Heart left ventricle (tissue), 16 donors: Measurements from ENCODE around the gene SFTPD. TPM values are rescaled to one million over a fixed set of nuclear protein-coding genes. Genes with fewer than 3 reads are reported as not detected.

ENCODE experiments used
- ATAC-seq, 4 donors: fragments of 200-7000 bp; cut with Tn5 transposase; one replicate each; pipeline ENCODE4 v1.9.1; 2020 to 2022; ENCODE audit warnings: moderate library complexity in 4 of 4, mild to moderate bottlenecking in 3 of 4, moderate number of reproducible peaks in 1 of 4
- DNase-seq, 5 donors: peaks; one replicate each; pipeline ENCODE4 v3.0.0-alpha.2; 2020
- H3K27ac ChIP-seq, 12 donors: fragments of 200-600 bp; sonication (generic) in 4 of 12; one replicate each; pipeline versions ENCODE4 v1.5.0 to v1.8.0; 2016 to 2022; ENCODE audit warnings: mild to moderate bottlenecking in 2 of 12
- H3K27me3 ChIP-seq, 9 donors: fragments of 200-600 bp; sonication (generic) in 2 of 9; one replicate each; pipeline versions ENCODE4 v1.5.1 to v1.8.0; 2016 to 2022; ENCODE audit warnings: mild to moderate bottlenecking in 3 of 9
- H3K36me3 ChIP-seq, 9 donors: fragments of 200-600 bp; sonication (generic) in 2 of 9; one replicate each; pipeline versions ENCODE4 v1.5.0 to v1.8.0; 2018 to 2022; ENCODE audit warnings: mild to moderate bottlenecking in 2 of 9
- H3K4me1 ChIP-seq, 12 donors: fragments of 200-600 bp; sonication (generic) in 4 of 12; one replicate each; pipeline versions ENCODE4 v1.5.0 to v1.8.0; 2016 to 2022; ENCODE audit warnings: mild to moderate bottlenecking in 3 of 12
- H3K4me3 ChIP-seq, 12 donors: fragments of 200-600 bp; sonication (generic) in 4 of 12; one replicate each; pipeline versions ENCODE4 v1.5.0 to v1.8.0; 2017 to 2022; ENCODE audit warnings: mild to moderate bottlenecking in 9 of 12, moderate library complexity in 4 of 12
- H3K9me3 ChIP-seq, 12 donors: fragments of 200-600 bp; sonication (generic) in 4 of 12; one replicate each; pipeline versions ENCODE4 v1.5.0 to v1.8.0; 2016 to 2022; ENCODE audit warnings: mild to moderate bottlenecking in 1 of 12
- CTCF ChIP-seq, 12 donors: fragments of 200-600 bp; sonication (generic) in 4 of 12; IDR thresholded peaks; one replicate each; pipeline versions ENCODE4 v1.5.0 to v1.8.0; 2018 to 2022; ENCODE audit warnings: antibody characterized with exemption in 12 of 12, mild to moderate bottlenecking in 5 of 12
- POLR2A ChIP-seq, 2 donors: fragments of 450-650 bp; IDR thresholded peaks; one replicate each; pipeline ENCODE4 v1.6.1; 2017; ENCODE audit warnings: antibody characterized with exemption in 2 of 2, mild to moderate bottlenecking in 2 of 2, moderate library complexity in 2 of 2
- WGBS, 4 donors: extraction: QIAGEN DNeasy Blood & Tissue Kit in 2 of 4; methylation state at CpG; one replicate each; pipeline versions ENCODE4 v1.1.5 to v1.1.7; 2013 to 2018; 5-methylcytosine and 5-hydroxymethylcytosine counted together
- intact Hi-C, 10 donors: fragments of 100-400 bp; cut with DNase I; formaldehyde crosslinking; loops; one replicate each; pipeline versions ENCODE4 v1.11.1 to v1.14.2; 2022
- polyA plus RNA-seq, 2 donors: library from polyadenylated mRNA; stranded (reverse); fragments of 200-250 nt; gene quantifications; one replicate each; pipeline ENCODE4 v1.2.3, GENCODE V29; 2013
- total RNA-seq, 9 donors: library from RNA; depleted of rRNA in 2 of 9; stranded (reverse); fragments of >200 nt in 2 of 9; fragmentation: NEBNext Ultra II Directional in 3 of 9; extraction: Animal tissue kit (Norgen Biotek cat#: 25700) in 3 of 9; gene quantifications; one replicate each; pipeline versions ENCODE4 v1.1.0 to v1.2.4, GENCODE V29; 2016 to 2023
- donor health status: ischemic (EF 13 %, LVEDD 7.1; RV severe dilation, severe dysfunction).
- donor health status: healthy with polysubstance abuse.
- donor health status: DM: no; HTN: yes; CAD: no.
- donor health status: DM: no; HTN: no; CAD: no.
- donor health status: ischemic (EF 25% LVEDD 6.9; RV normal size, moderate dysfunction).
- donor health status: ischemic (EF 25% LVEDD 5.7; RV mildly dilated, moderate dysfunction).
- donor health status: healthy.
- donor health status: DM: yes; HTN: yes; CAD: no.
- donor health status: ischemic (EF 35%, LVEDD 5.7; RV mildly dilated, moderate dysfunction).
- donor health status: nonischemic (EF 11% LVEDD 7.7; RV severe dilation, severe dysfunction).
- donor health status: DM: yes; HTN: yes; CAD: no.
- donor health status: PGD.
- donor health status: ischemic (EF 29% LVEDD 5.4; RV normal size, mild dysfunction).
- donor health status: nonischemic (EF 23%, LVEDD 6.1; RV moderate dilation, normal function).

The SFTPD gene
- total and polyA plus RNA-seq, 11 donors = 0.12 to 1.9 (median 1.0) TPM; not detected in 1

- Histone ChIP-seq H3K27ac (no peak overlapping the region), H3K36me3 (peaks cover 0 to 1% (median 0%) of the 10 kb centered on the region in 9 donors), H3K4me3 (no peak overlapping the region), H3K4me1 (no peaks in the 10 kb centered on the region), H3K27me3 (no peaks in the 10 kb centered on the region), H3K9me3 (peaks cover 0 to 28% (median 3%) of the 10 kb centered on the region in 12 donors)
- TF ChIP-seq POLR2A (IDR thresholded peaks at IDR 0.05) = no peak
- no peak for TF ChIP-seq CTCF (IDR thresholded peaks at IDR 0.05)
- intact Hi-C loops = no loop called here
- WGBS, 4 donors = 75 to 85% (median 79%) methylated on average over 4 to 5 of the region's 5 CpGs
- no peak for DNase-seq
- no peak for ATAC-seq
These were observed 999 bp downstream of the SFTPD start for GRCh38 chr10:79947787-79948424.

- ATAC-seq (peak in 2 of 4 donors; percentile 32 to 44), DNase-seq (no peak)
- H3K36me3 ChIP-seq = peaks cover 0 to 5% (median 0%) of the 10 kb centered on the region in 9 donors
- H3K4me1 ChIP-seq = no peaks in the 10 kb centered on the region
- no peaks in the 10 kb centered on the region for H3K27me3 ChIP-seq
- WGBS, 4 donors = 26 to 53% (median 32%) methylated on average over 2 of the region's 2 CpGs
- intact Hi-C loops = no loop called here
- peaks cover 0 to 19% (median 0%) of the 10 kb centered on the region in 12 donors for H3K9me3 ChIP-seq
- no peak overlapping the region for H3K27ac ChIP-seq
- no peak for TF ChIP-seq POLR2A (IDR thresholded peaks at IDR 0.05)
- no peak for TF ChIP-seq CTCF (IDR thresholded peaks at IDR 0.05)
- no peak overlapping the region for H3K4me3 ChIP-seq
These were observed 1.9 kb downstream of the SFTPD start for GRCh38 chr10:79947083-79947415.

- no peak for TF ChIP-seq CTCF (IDR thresholded peaks at IDR 0.05)
- no peak for TF ChIP-seq POLR2A (IDR thresholded peaks at IDR 0.05)
- peaks cover 0 to 15% (median 0%) of the 10 kb centered on the region in 12 donors for H3K9me3 ChIP-seq
- ATAC-seq = peak in 2 of 4 donors; percentile 8 to 25
These were observed 2.4 kb downstream of the SFTPD start for GRCh38 chr10:79946271-79947082.

More at GRCh38 chr10:79946271-79947082, 2.4 kb downstream of the SFTPD start:
- no peak for DNase-seq
- Histone ChIP-seq H3K27me3 (no peaks in the 10 kb centered on the region), H3K4me3 (no peak overlapping the region), H3K4me1 (no peaks in the 10 kb centered on the region), H3K27ac (no peak overlapping the region), H3K36me3 (peaks cover 0 to 5% (median 0%) of the 10 kb centered on the region in 9 donors)
- WGBS, 4 donors = 79 to 92% (median 81%) methylated on average over 8 of the region's 8 CpGs
- intact Hi-C loops = no loop called here
